SU-DHL-6 (cell line): Measurements from ENCODE around the gene GIMAP7.
"Not testable (repeated sequence)": the region's sequence is repeated elsewhere in the genome, so short reads cannot be mapped to it uniquely, and the experiment has no call there.

ENCODE experiments used
- H2AFZ ChIP-seq: fragments of 200-600 bp; sonication (generic); 2 replicates; pipeline ENCODE4 v1.6.1; 2014; ENCODE audit warnings: low read depth, mild to moderate bottlenecking, moderate library complexity, mixed read lengths, antibody characterized with exemption, low read length; ENCODE audit not compliant: severe bottlenecking
- H3F3A ChIP-seq: fragments of 200-600 bp; shearing (Covaris generic); 2 replicates; pipeline ENCODE4 v1.6.0; 2016; ENCODE audit warnings: antibody characterized with exemption, mild to moderate bottlenecking; ENCODE audit not compliant: insufficient read depth
- H3K27ac ChIP-seq: fragments of 200-600 bp; sonication (generic); 2 replicates; pipeline ENCODE4 v1.5.1; 2016; ENCODE audit warnings: low read depth, mild to moderate bottlenecking, low read length, moderate library complexity, mixed read lengths
- H3K27me3 ChIP-seq: fragments of 200-600 bp; sonication (generic), shearing (Covaris generic); 2 replicates; pipeline ENCODE4 v1.6.0; 2014; ENCODE audit warnings: mild to moderate bottlenecking, low read length
- H3K36me3 ChIP-seq: fragments of 200-600 bp; sonication (generic); 2 replicates; pipeline ENCODE4 v1.6.1; 2014; ENCODE audit warnings: mild to moderate bottlenecking, low read length, mixed read lengths
- H3K4me2 ChIP-seq: fragments of 300-600, 200-600 bp; shearing (Covaris generic), sonication (generic); 2 replicates; pipeline ENCODE4 v1.6.0; 2014; ENCODE audit warnings: low read length, low read depth, mild to moderate bottlenecking; ENCODE audit not compliant: poor library complexity, severe bottlenecking
- H3K4me3 ChIP-seq: fragments of 200-600 bp; sonication (generic); 2 replicates; pipeline ENCODE4 v1.5.1; 2014; ENCODE audit warnings: antibody characterized with exemption, low read length, mild to moderate bottlenecking, mixed read lengths; ENCODE audit not compliant: insufficient read depth, poor library complexity, severe bottlenecking
- H3K79me2 ChIP-seq: fragments of 200-600 bp; sonication (generic); 2 replicates; pipeline ENCODE4 v1.6.1; 2014; ENCODE audit warnings: mild to moderate bottlenecking, low read length, moderate library complexity; ENCODE audit not compliant: insufficient read depth
- H3K9ac ChIP-seq: fragments of 200-600 bp; sonication (generic); 2 replicates; pipeline ENCODE4 v1.7.0; 2014; ENCODE audit warnings: mild to moderate bottlenecking, low read length
- H3K9me2 ChIP-seq: fragments of 200-600 bp; sonication (generic); replicated peaks from 2 replicates; pipeline ENCODE4 v1.6.1; 2014; ENCODE audit warnings: low read length; ENCODE audit not compliant: insufficient read depth
- H3K9me3 ChIP-seq: fragments of 200-600 bp; sonication (generic); 2 replicates; pipeline ENCODE4 v1.6.1; 2014; ENCODE audit warnings: low read length, mixed read lengths; ENCODE audit not compliant: insufficient read depth
- H4K20me1 ChIP-seq: fragments of 200-600 bp; sonication (generic); 2 replicates; pipeline ENCODE4 v1.6.1; 2014; ENCODE audit warnings: low read depth, mild to moderate bottlenecking, antibody characterized with exemption, low read length, moderate library complexity, mixed read lengths
- EZH2phosphoT487 ChIP-seq: fragments of 200-600 bp; sonication (generic), shearing (Covaris generic); conservative IDR thresholded peaks from 2 replicates; pipeline ENCODE4 v1.6.1; 2018; ENCODE audit warnings: mild to moderate bottlenecking, antibody characterized with exemption, low read length, moderate library complexity, mixed read lengths
- TF ChIP-seq, protein P1 (sequence below): fragments of 200-600 bp; sonication (generic); IDR thresholded peaks from one replicate; pipeline ENCODE4 v1.5.1; 2017; ENCODE audit warnings: antibody characterized with exemption, mild to moderate bottlenecking, low read length, moderate library complexity; ENCODE audit not compliant: insufficient read depth, poor library complexity, severe bottlenecking

GIMAP7 gene

DNA sequence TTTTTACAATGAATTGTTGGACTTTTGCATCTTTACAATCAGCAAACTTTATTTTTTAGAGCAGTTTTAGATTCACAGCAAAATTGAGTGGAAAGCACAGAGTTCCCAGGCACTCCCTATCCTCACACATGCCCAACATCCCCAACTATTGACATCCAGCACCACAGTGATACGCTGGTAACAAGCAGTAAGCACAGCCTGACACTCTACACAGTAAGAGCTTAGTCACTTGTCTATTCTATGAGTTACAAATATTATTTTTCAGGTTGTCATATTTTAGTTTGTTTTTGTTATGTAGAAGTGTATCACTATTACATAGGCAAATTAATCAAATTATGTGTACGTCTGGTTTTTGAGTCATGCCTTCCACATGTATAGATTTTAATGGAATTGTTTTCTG, 27.0 kb upstream of the GIMAP7 start:
- no peak overlapping the region for H3K4me3 ChIP-seq
- no peak overlapping the region for H3K4me2 ChIP-seq

DNA sequence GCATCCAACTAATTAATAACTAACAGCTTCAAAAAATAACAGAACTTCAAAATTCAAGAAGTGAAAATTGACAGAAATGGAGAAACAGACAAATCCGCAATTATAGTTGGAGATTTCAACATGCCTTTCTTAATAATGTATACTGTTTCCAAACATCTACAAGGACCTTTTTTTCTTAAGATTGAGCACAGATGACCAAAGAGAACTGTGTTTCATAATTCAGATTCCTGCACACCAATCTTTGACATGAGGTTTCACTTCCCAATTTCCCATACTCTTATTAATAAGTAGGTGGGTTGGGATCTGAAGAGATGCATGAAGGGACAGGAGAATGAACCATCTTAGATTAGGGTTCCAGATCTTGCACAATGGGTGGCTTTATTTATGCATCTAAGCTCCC, 24.9 kb upstream of the GIMAP7 start:
- no peak overlapping the region for H2AFZ ChIP-seq
- TF ChIP-seq EZH2phosphoT487 = no peak
- TF ChIP-seq, protein P1, sequence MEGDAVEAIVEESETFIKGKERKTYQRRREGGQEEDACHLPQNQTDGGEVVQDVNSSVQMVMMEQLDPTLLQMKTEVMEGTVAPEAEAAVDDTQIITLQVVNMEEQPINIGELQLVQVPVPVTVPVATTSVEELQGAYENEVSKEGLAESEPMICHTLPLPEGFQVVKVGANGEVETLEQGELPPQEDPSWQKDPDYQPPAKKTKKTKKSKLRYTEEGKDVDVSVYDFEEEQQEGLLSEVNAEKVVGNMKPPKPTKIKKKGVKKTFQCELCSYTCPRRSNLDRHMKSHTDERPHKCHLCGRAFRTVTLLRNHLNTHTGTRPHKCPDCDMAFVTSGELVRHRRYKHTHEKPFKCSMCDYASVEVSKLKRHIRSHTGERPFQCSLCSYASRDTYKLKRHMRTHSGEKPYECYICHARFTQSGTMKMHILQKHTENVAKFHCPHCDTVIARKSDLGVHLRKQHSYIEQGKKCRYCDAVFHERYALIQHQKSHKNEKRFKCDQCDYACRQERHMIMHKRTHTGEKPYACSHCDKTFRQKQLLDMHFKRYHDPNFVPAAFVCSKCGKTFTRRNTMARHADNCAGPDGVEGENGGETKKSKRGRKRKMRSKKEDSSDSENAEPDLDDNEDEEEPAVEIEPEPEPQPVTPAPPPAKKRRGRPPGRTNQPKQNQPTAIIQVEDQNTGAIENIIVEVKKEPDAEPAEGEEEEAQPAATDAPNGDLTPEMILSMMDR = no peak

More for the DNA sequence above, 27.0 kb upstream of the GIMAP7 start:
- H2AFZ ChIP-seq = no peak overlapping the region
- H3K27me3 ChIP-seq = no peaks in the 10 kb centered on the region; the same call in 1 of the 2 replicates
- H3K27ac ChIP-seq = no peak overlapping the region
- H3K79me2 ChIP-seq = no peaks in the 10 kb centered on the region
- H3K36me3 ChIP-seq = no peaks in the 10 kb centered on the region
- H3K9me3 ChIP-seq = no peaks in the 10 kb centered on the region
- no peaks in the 10 kb centered on the region for H3F3A ChIP-seq
- TF ChIP-seq, protein P1 = no peak
- no peak for TF ChIP-seq EZH2phosphoT487
- H3K9ac ChIP-seq = no peak overlapping the region
- H3K9me2 ChIP-seq = no peaks in the 10 kb centered on the region
- no peaks in the 10 kb centered on the region for H4K20me1 ChIP-seq

DNA sequence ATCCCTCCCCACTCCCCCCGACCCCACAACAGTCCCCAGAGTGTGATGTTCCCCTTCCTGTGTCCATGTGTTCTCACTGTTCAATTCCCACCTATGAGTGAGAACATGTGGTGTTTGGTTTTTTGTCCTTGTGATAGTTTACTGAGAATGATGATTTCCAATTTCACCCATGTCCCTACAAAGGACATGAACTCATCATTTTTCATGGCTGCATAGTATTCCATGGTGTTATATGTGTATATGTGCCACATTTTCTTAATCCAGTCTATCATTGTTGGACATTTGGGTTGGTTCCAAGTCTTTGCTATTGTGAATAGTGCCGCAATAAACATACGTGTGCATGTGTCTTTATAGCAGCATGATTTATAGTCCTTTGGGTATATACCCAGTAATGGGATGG, 21.2 kb upstream of the GIMAP7 start:
- not testable (repeated sequence) for H3K9ac ChIP-seq

More for the DNA sequence above, 24.9 kb upstream of the GIMAP7 start:
- Histone ChIP-seq H3K9me3 (no peaks in the 10 kb centered on the region), H3K9me2 (no peaks in the 10 kb centered on the region), H3K27me3 (no peaks in the 10 kb centered on the region; the same call in 1 of the 2 replicates), H3K27ac (no peak overlapping the region), H3K4me2 (no peak overlapping the region), H3K79me2 (no peaks in the 10 kb centered on the region), H3F3A (no peaks in the 10 kb centered on the region), H4K20me1 (no peaks in the 10 kb centered on the region), H3K9ac (no peak overlapping the region), H3K4me3 (no peak overlapping the region), H3K36me3 (no peaks in the 10 kb centered on the region)

DNA sequence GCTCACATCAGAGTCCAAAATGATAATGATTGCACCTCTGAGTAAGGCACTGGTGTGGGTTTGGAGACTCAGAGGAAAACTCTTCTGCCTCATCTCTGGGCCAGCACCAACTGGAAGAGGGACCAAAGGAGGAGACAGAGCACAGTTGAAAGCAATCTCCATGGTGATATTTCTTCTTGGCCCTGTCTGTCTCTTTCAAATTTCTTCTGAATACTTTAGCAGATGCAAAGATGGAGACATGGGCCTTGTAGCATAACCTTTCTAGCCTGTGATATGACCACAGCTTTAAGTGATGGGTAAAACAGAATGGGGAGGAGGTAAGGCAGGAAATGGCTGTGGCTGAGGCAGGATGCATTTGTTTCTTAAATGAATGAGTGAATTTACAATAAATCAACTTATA, 12.2 kb upstream of the GIMAP7 start:
- no peak for TF ChIP-seq EZH2phosphoT487
- TF ChIP-seq, protein P1 = no peak
- Histone ChIP-seq H3K27ac (no peak overlapping the region), H3K9me2 (no peaks in the 10 kb centered on the region), H3K27me3 (no peaks in the 10 kb centered on the region), H3K4me2 (no peak overlapping the region), H4K20me1 (no peaks in the 10 kb centered on the region), H3K9me3 (no peaks in the 10 kb centered on the region), H3F3A (no peaks in the 10 kb centered on the region), H2AFZ (no peak overlapping the region), H3K36me3 (no peaks in the 10 kb centered on the region), H3K4me3 (no peak overlapping the region), H3K9ac (no peak overlapping the region), H3K79me2 (no peaks in the 10 kb centered on the region)

More for the DNA sequence above, 21.2 kb upstream of the GIMAP7 start:
- not testable (repeated sequence) for H3K79me2 ChIP-seq, H3K27me3 ChIP-seq, H3K4me2 ChIP-seq, H2AFZ ChIP-seq, H3K4me3 ChIP-seq, H3K9me3 ChIP-seq, H3K9me2 ChIP-seq, H4K20me1 ChIP-seq, H3K27ac ChIP-seq, H3K36me3 ChIP-seq, H3F3A ChIP-seq
